Activated CD8-positive, alpha-beta memory T cell treated with anti-CD3 and anti-CD28 coated beads, Interleukin-2, amount 50 U/mL, for 1 hour (primary cell): ENCODE data around the gene MON2.
"Not testable (repeated sequence)": the region's sequence is repeated elsewhere in the genome, so short reads cannot be mapped to it uniquely, and the experiment has no call there.

Experiments
- DNase-seq: peaks from one replicate; pipeline ENCODE4 v3.0.0-alpha.2; 2020; ENCODE audit errors: extremely low read depth

Gene MON2

GRCh38 chr12:62543741-62544140, 77.1 kb downstream of the MON2 start:
- DNase-seq = no peak

GRCh38 chr12:62552906-62553556, 86.4 kb downstream of the MON2 start:
- DNase-seq = no peak

GRCh38 chr12:62559366-62559765, 92.7 kb downstream of the MON2 start:
- DNase-seq = not testable (repeated sequence)

GRCh38 chr12:62562846-62563245, 96.2 kb downstream of the MON2 start:
- DNase-seq = no peak

- no peak for DNase-seq
Measured at GRCh38 chr12:62575036-62575435, 108.4 kb downstream of the MON2 start.

- DNase-seq = no peak
Measured at GRCh38 chr12:62576503-62576902, 109.9 kb downstream of the MON2 start.

- DNase-seq = no peak
Measured at GRCh38 chr12:62578726-62579125, 112.1 kb downstream of the MON2 start.

GRCh38 chr12:62581288-62582064, 114.8 kb downstream of the MON2 start:
- no peak for DNase-seq

- DNase-seq = no peak
Measured at GRCh38 chr12:62582065-62582366, 115.4 kb downstream of the MON2 start.

- DNase-seq = no peak
Measured at GRCh38 chr12:62584619-62585018, 118.0 kb downstream of the MON2 start.

GRCh38 chr12:62586850-62587249, 120.2 kb downstream of the MON2 start:
- DNase-seq = no peak

GRCh38 chr12:62588916-62589315, 122.3 kb downstream of the MON2 start:
- DNase-seq = no peak

GRCh38 chr12:62597253-62597652, 130.6 kb downstream of the MON2 start:
- DNase-seq = no peak

GRCh38 chr12:62598846-62599245, 132.2 kb downstream of the MON2 start:
- DNase-seq = no peak

- DNase-seq = no peak
Measured at GRCh38 chr12:62599854-62600437, 133.3 kb downstream of the MON2 start.

- no peak for DNase-seq
Measured at GRCh38 chr12:62601765-62602164, 135.1 kb downstream of the MON2 start.

GRCh38 chr12:62602255-62603060, 135.8 kb downstream of the MON2 start:
- peak; percentile 75 for DNase-seq

- peak; percentile 53 for DNase-seq
Measured at GRCh38 chr12:62603061-62603810, 136.6 kb downstream of the MON2 start.

GRCh38 chr12:62603811-62604098, 137.1 kb downstream of the MON2 start:
- DNase-seq = no peak

GRCh38 chr12:62604373-62604772, 137.7 kb downstream of the MON2 start:
- no peak for DNase-seq

- no peak for DNase-seq
Measured at GRCh38 chr12:62604871-62605270, 138.2 kb downstream of the MON2 start.

- no peak for DNase-seq
Measured at GRCh38 chr12:62605981-62606380, 139.4 kb downstream of the MON2 start.
